ENCODE measurements around the gene KHK.

Gene KHK

GRCh38 chr2:27086724-27087593, at the start of gene KHK:
KHK (plus strand) TSS chr2:27086772; CDS start chr2:27087260, 488 bp downstream.
- no peak for DNase-seq (ENCODE audit: low read depth in 2 of 2)

- no peak for DNase-seq (ENCODE audit: low read depth in 2 of 2)
Observed at GRCh38 chr2:27038012-27038411, 48.6 kb upstream of the KHK start.

- DNase-seq (ENCODE audit: low read depth in 2 of 2), result no peak
Observed at GRCh38 chr2:27038631-27039339, 47.8 kb upstream of the KHK start.

GRCh38 chr2:27039426-27039825, 47.1 kb upstream of the KHK start:
- no peak for DNase-seq (ENCODE audit: low read depth in 2 of 2)

- no peak for DNase-seq (ENCODE audit: low read depth in 2 of 2)
Observed at GRCh38 chr2:27039871-27040270, 46.7 kb upstream of the KHK start.

- no peak for DNase-seq (ENCODE audit: low read depth in 2 of 2)
Observed at GRCh38 chr2:27040282-27040681, 46.3 kb upstream of the KHK start.

- no peak for DNase-seq (ENCODE audit: low read depth in 2 of 2)
Observed at GRCh38 chr2:27041752-27042151, 44.8 kb upstream of the KHK start.

- no peak for DNase-seq (ENCODE audit: low read depth in 2 of 2)
Observed at GRCh38 chr2:27042159-27042661, 44.4 kb upstream of the KHK start.

GRCh38 chr2:27042985-27043634, 43.5 kb upstream of the KHK start:
- DNase-seq (ENCODE audit: low read depth in 2 of 2), result no peak

- DNase-seq (ENCODE audit: low read depth in 2 of 2), result no peak
Observed at GRCh38 chr2:27049422-27050280, 36.9 kb upstream of the KHK start.

GRCh38 chr2:27050281-27050995, 36.1 kb upstream of the KHK start:
- peak; percentile 93 to 95 for DNase-seq (ENCODE audit: low read depth in 2 of 2)

- DNase-seq (ENCODE audit: low read depth in 2 of 2), result peak; percentile 80 to 82
Observed at GRCh38 chr2:27050996-27051901, 35.3 kb upstream of the KHK start, which contains the start of gene AGBL5. AGBL5 (plus strand) TSS chr2:27051668; CDS start chr2:27052959, 1,291 bp downstream.

- DNase-seq (ENCODE audit: low read depth in 2 of 2), result no peak
Observed at GRCh38 chr2:27051902-27052645, 34.5 kb upstream of the KHK start.

GRCh38 chr2:27053321-27053720, 33.3 kb upstream of the KHK start:
- DNase-seq (ENCODE audit: low read depth in 2 of 2), result no peak

GRCh38 chr2:27053776-27054175, 32.8 kb upstream of the KHK start:
- DNase-seq (ENCODE audit: low read depth in 2 of 2), result no peak

GRCh38 chr2:27054721-27055120, 31.9 kb upstream of the KHK start:
- no peak for DNase-seq (ENCODE audit: low read depth in 2 of 2)

GRCh38 chr2:27057184-27057583, 29.4 kb upstream of the KHK start:
- no peak for DNase-seq (ENCODE audit: low read depth in 2 of 2)

- DNase-seq (ENCODE audit: low read depth in 2 of 2), result no peak
Observed at GRCh38 chr2:27058210-27058609, 28.4 kb upstream of the KHK start.

Measured in fibroblast of skin of left biceps (primary cell).